IMR-90 (cell line): ENCODE data around the gene TOM1. TPM values are rescaled to one million over a fixed set of nuclear protein-coding genes. Genes with fewer than 3 reads are reported as not detected.

Experiments used
- polyA plus RNA-seq, 3 experiments: library from polyadenylated mRNA; depleted of rRNA; stranded (reverse); fragments of >200 nt; gene quantifications; 2 replicates each; pipeline ENCODE4 v1.2.3, GENCODE V29; 2012; ENCODE audit warnings: low replicate concordance in 1 of 3
- total RNA-seq: library from RNA; depleted of rRNA; stranded (reverse); fragments of >200 nt; gene quantifications from 2 replicates; pipeline ENCODE4 v1.2.3, GENCODE V29; 2012
- TF ChIP-seq, protein P1 (sequence below): conservative IDR thresholded peaks from 2 replicates; pipeline ENCODE4 v1.5.1; 2012; ENCODE audit warnings: mild to moderate bottlenecking, low read depth, low read length, improper control_type of control experiment

Gene TOM1
- total and polyA plus RNA-seq, 2 of the 4 experiments (the other 2 are of a cell fraction) = 38.0 to 46.4 TPM

DNA sequence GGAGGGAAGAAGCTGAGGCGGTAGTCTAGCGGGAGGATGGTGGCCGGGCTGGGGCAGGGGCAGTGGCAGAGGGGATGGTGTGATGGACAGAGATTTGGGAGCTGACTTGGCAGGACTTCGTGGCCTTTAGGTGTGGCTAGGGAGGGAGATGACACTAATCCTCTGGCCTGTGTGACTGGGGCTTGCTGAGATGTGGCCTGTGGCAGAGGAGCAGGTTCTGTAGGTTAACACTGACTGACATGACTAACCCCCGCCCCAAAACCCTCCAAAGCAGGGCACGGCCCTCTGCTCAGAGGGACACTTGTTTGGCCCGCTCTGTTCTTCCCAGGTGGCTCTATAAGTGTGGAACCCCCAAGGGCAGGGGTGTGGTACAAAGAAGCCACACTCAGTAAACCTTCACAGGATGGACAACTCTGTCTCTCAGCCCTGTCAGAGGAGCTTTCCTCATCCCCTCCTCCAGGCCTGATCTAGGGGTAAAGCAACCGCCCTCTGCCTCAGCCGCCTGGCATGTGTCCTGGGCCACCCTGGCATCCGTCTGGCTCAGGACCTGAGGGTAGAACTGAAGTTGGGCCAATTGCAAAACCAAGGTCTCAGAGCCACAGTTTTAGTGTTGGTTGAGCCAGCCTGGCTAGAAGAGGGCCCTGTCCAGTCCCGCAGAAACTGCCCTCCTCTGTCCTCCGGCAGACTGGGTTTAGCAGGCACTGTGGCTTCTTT, 15.6 kb downstream of the TOM1 start (continued):
- TF ChIP-seq, protein P1, sequence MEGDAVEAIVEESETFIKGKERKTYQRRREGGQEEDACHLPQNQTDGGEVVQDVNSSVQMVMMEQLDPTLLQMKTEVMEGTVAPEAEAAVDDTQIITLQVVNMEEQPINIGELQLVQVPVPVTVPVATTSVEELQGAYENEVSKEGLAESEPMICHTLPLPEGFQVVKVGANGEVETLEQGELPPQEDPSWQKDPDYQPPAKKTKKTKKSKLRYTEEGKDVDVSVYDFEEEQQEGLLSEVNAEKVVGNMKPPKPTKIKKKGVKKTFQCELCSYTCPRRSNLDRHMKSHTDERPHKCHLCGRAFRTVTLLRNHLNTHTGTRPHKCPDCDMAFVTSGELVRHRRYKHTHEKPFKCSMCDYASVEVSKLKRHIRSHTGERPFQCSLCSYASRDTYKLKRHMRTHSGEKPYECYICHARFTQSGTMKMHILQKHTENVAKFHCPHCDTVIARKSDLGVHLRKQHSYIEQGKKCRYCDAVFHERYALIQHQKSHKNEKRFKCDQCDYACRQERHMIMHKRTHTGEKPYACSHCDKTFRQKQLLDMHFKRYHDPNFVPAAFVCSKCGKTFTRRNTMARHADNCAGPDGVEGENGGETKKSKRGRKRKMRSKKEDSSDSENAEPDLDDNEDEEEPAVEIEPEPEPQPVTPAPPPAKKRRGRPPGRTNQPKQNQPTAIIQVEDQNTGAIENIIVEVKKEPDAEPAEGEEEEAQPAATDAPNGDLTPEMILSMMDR = no peak
